DOHH2 (cell line): ENCODE results near the gene TRIM61.
"Not testable (repeated sequence)": the region's sequence is repeated elsewhere in the genome, so short reads cannot be mapped to it uniquely, and the experiment has no call there.

Experiments used
- H3F3A ChIP-seq: fragments of 200-600 bp; sonication (generic), shearing (Covaris generic); 2 replicates; pipeline ENCODE4 v1.6.0; 2016; ENCODE audit warnings: antibody characterized with exemption, mild to moderate bottlenecking; ENCODE audit not compliant: control insufficient read depth, insufficient read depth
- H3K27ac ChIP-seq: fragments of 200-600 bp; sonication (generic); 2 replicates; pipeline ENCODE4 v1.5.1; 2014; ENCODE audit warnings: low read depth, mild to moderate bottlenecking, low read length, moderate library complexity
- H3K27me3 ChIP-seq: fragments of 200-600 bp; sonication (generic); 2 replicates; pipeline ENCODE4 v1.6.1; 2014; ENCODE audit warnings: mild to moderate bottlenecking, low read length, mixed read lengths; ENCODE audit not compliant: control insufficient read depth
- H3K36me3 ChIP-seq: fragments of 200-600 bp; sonication (generic); 2 replicates; pipeline ENCODE4 v1.6.1; 2014; ENCODE audit warnings: mild to moderate bottlenecking, low read length, moderate library complexity, mixed read lengths; ENCODE audit not compliant: control insufficient read depth
- H3K4me1 ChIP-seq: fragments of 200-600 bp; sonication (generic); 2 replicates; pipeline ENCODE4 v1.6.1; 2014; ENCODE audit warnings: mild to moderate bottlenecking, low read length, mixed read lengths; ENCODE audit not compliant: control insufficient read depth
- H3K4me2 ChIP-seq: fragments of 200-600 bp; sonication (generic); 2 replicates; pipeline ENCODE4 v1.6.0; 2014; ENCODE audit warnings: mild to moderate bottlenecking, low read length, moderate library complexity
- H3K4me3 ChIP-seq: fragments of 200-600 bp; sonication (generic); 2 replicates; pipeline ENCODE4 v1.5.1; 2014; ENCODE audit warnings: mild to moderate bottlenecking, low read length, mixed read lengths
- H3K79me2 ChIP-seq: fragments of 200-600 bp; sonication (generic); 2 replicates; pipeline ENCODE4 v1.6.1; 2014; ENCODE audit warnings: mild to moderate bottlenecking, low read length, mixed read lengths; ENCODE audit not compliant: control insufficient read depth
- H3K9me2 ChIP-seq: fragments of 200-600 bp; sonication (generic); replicated peaks from 2 replicates; pipeline ENCODE4 v1.6.1; 2014; ENCODE audit warnings: mild to moderate bottlenecking, low read length, mixed read lengths; ENCODE audit not compliant: control insufficient read depth
- H3K9me3 ChIP-seq: fragments of 200-600 bp; sonication (generic); 2 replicates; pipeline ENCODE4 v1.6.1; 2014; ENCODE audit warnings: antibody characterized with exemption, low read length, mixed read lengths; ENCODE audit not compliant: control insufficient read depth, insufficient read depth
- H4K20me1 ChIP-seq: fragments of 200-600 bp; sonication (generic); 2 replicates; pipeline ENCODE4 v1.6.0; 2014; ENCODE audit warnings: low read depth, mild to moderate bottlenecking, antibody characterized with exemption, low read length, moderate library complexity; ENCODE audit not compliant: control insufficient read depth, insufficient read depth
- CTCF ChIP-seq: fragments of 200-600 bp; sonication (generic); IDR thresholded peaks from one replicate; pipeline ENCODE4 v1.5.1; 2014; ENCODE audit warnings: antibody characterized with exemption, mild to moderate bottlenecking, low read depth, low read length; ENCODE audit not compliant: poor library complexity, severe bottlenecking
- EZH2phosphoT487 ChIP-seq: fragments of 200-600 bp; sonication (generic); IDR thresholded peaks from 2 replicates; pipeline ENCODE4 v1.6.1; 2017; ENCODE audit warnings: borderline replicate concordance, mild to moderate bottlenecking, antibody characterized with exemption, low read length, moderate library complexity, mixed read lengths

The TRIM61 gene

GRCh38 chr4:164931551-164932324 lies 45.7 kb downstream of the TRIM61 start:
- no peak overlapping the region for H3K4me2 ChIP-seq
- H3K9me2 ChIP-seq = no peaks in the 10 kb centered on the region
- no peaks in the 10 kb centered on the region for H3K27me3 ChIP-seq
- H3K36me3 ChIP-seq = no peaks in the 10 kb centered on the region
- H3K27ac ChIP-seq = no peak overlapping the region
- no peaks in the 10 kb centered on the region for H3K4me1 ChIP-seq
- no peak for TF ChIP-seq EZH2phosphoT487
- no peak for TF ChIP-seq CTCF
- no peaks in the 10 kb centered on the region for H4K20me1 ChIP-seq
- no peaks in the 10 kb centered on the region for H3F3A ChIP-seq
- H3K4me3 ChIP-seq = no peak overlapping the region
- no peaks in the 10 kb centered on the region for H3K79me2 ChIP-seq
- H3K9me3 ChIP-seq = no peaks in the 10 kb centered on the region

- Histone ChIP-seq H3K9me2 (no peaks in the 10 kb centered on the region), H3K4me3 (no peak overlapping the region), H3K79me2 (no peaks in the 10 kb centered on the region), H3K36me3 (no peaks in the 10 kb centered on the region), H3F3A (no peaks in the 10 kb centered on the region), H3K27ac (no peak overlapping the region), H3K4me2 (no peak overlapping the region), H3K4me1 (no peaks in the 10 kb centered on the region), H3K9me3 (no peaks in the 10 kb centered on the region), H4K20me1 (no peaks in the 10 kb centered on the region), H3K27me3 (no peaks in the 10 kb centered on the region)
- TF ChIP-seq CTCF (no peak), EZH2phosphoT487 (no peak)
Observed at GRCh38 chr4:164930647-164931046, 46.8 kb downstream of the TRIM61 start.

DNA sequence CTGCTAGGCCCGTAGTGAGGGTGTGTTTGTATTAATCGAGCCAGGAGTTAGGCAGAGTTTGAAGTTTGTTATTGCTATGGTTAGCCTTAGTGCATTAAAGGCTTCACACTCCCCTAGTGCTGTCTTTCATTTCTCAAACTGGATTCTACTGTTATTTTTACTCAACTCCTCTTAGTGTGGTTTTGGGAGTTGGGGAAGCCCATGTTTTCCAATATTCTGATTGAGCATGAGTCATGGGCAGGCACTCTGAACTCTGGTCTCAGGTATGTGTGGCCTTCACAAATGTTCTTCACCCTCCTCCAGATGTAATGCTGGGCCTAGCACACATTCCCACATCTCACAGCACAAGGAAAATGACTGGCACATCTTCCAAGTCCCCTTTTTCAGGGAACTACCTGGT lies 50.4 kb downstream of the TRIM61 start:
- H3K4me2 ChIP-seq, H3K9me2 ChIP-seq, H3K79me2 ChIP-seq, H3K27me3 ChIP-seq, H4K20me1 ChIP-seq, H3K4me3 ChIP-seq, H3K9me3 ChIP-seq, H3F3A ChIP-seq, H3K36me3 ChIP-seq, H3K4me1 ChIP-seq, H3K27ac ChIP-seq: not testable (repeated sequence)

DNA sequence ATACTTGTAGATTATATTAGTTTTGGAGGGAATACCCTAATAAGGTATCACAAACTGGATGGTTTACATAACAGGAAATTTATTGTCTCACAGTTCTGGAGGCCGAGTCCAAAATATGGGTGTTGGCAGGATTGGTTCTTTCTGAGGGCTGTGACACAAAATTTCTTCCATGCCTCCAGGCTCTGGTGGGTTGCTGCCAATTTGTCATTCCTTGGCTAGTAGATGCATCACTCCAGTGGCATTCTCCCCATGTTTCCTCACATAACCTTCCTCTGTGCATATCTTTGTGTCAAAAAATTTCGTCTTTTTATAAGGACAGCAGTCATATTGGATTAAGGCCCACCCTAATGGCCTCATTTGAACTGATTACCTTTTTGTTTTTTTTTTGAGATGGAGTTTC lies 51.2 kb downstream of the TRIM61 start:
- H3K9me3 ChIP-seq = no peaks in the 10 kb centered on the region
- H3K4me2 ChIP-seq = no peak overlapping the region
- no peaks in the 10 kb centered on the region for H3K79me2 ChIP-seq
- H3K27ac ChIP-seq = no peak overlapping the region
- TF ChIP-seq EZH2phosphoT487 (no peak), CTCF (no peak)
- H3K9me2 ChIP-seq = no peaks in the 10 kb centered on the region
- H4K20me1 ChIP-seq = no peaks in the 10 kb centered on the region
- H3K4me3 ChIP-seq = no peak overlapping the region
- H3K4me1 ChIP-seq = no peaks in the 10 kb centered on the region
- no peaks in the 10 kb centered on the region for H3F3A ChIP-seq
- no peaks in the 10 kb centered on the region for H3K27me3 ChIP-seq
- H3K36me3 ChIP-seq = no peaks in the 10 kb centered on the region
